ENCODE measurements around the gene MET.

The MET gene

DNA sequence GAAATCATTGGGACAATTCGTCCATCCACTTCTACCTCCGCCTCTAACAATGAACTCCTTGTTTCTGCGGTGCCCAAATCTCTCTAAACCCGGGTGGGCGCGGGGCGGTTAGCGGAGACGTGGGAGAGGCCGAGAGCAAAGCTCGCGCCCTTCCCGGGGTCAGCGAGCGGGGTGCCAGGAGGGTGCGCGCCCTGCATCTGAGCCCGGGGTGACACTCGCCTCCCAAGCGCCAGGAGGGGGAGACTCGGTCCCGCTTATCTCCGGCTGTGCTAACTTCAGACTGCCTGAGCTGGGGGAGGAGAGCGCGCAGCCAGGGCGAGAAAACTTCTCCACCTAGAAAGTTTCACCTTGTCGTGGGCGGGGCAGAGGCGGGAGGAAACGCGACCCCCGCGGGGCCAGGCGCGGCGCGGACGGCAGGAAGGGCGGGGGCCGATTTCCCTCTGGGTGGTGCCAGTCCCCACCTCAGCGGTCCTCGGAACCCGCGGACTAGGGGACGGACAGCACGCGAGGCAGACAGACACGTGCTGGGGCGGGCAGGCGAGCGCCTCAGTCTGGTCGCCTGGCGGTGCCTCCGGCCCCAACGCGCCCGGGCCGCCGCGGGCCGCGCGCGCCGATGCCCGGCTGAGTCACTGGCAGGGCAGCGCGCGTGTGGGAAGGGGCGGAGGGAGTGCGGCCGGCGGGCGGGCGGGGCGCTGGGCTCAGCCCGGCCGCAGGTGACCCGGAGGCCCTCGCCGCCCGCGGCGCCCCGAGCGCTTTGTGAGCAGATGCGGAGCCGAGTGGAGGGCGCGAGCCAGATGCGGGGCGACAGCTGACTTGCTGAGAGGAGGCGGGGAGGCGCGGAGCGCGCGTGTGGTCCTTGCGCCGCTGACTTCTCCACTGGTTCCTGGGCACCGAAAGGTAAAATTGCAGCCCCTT is at the start of gene MET:
Gene MET (plus strand): TSS at position 516 of the 915 bp plus-strand sequence. CDS start 26,889 bp downstream, outside the sequence.
- TF ChIP-seq, protein P1, sequence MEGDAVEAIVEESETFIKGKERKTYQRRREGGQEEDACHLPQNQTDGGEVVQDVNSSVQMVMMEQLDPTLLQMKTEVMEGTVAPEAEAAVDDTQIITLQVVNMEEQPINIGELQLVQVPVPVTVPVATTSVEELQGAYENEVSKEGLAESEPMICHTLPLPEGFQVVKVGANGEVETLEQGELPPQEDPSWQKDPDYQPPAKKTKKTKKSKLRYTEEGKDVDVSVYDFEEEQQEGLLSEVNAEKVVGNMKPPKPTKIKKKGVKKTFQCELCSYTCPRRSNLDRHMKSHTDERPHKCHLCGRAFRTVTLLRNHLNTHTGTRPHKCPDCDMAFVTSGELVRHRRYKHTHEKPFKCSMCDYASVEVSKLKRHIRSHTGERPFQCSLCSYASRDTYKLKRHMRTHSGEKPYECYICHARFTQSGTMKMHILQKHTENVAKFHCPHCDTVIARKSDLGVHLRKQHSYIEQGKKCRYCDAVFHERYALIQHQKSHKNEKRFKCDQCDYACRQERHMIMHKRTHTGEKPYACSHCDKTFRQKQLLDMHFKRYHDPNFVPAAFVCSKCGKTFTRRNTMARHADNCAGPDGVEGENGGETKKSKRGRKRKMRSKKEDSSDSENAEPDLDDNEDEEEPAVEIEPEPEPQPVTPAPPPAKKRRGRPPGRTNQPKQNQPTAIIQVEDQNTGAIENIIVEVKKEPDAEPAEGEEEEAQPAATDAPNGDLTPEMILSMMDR (IDR thresholded peaks at IDR 0.05; ENCODE audit: insufficient read depth, low read depth, low read length, missing control alignments) = peak; percentile 59
- H3K4me3 ChIP-seq (ENCODE audit: low read depth, low read length) = peak within 1 kb of the TSS; percentile 52
- peak; percentile 78 for DNase-seq (ENCODE audit: low read depth)

DNA sequence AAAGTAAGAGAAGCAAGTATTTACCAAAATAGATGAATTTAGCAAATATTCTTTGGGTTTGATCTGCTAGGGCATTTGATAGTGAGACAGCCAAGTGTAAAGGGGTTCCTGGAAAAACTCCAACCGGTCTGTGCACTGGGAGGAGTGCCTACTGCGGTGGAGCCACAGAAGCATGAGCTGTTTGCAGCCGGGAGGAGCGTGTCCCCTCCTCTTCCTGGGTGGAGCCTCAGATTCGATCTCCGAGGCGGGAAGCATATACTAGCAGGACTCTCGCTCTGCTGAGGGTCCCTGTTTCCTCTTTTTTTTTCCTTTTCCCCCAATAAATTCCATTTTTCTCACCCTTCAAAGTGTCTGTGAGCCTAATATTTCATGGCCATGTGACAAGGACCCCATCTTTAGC is 45.1 kb upstream of the MET start:
- no peak for DNase-seq (ENCODE audit: low read depth)
- no peak overlapping the region for H3K4me3 ChIP-seq (ENCODE audit: low read depth, low read length)
- TF ChIP-seq, protein P1 (IDR thresholded peaks at IDR 0.05; ENCODE audit: insufficient read depth, low read depth, low read length, missing control alignments) = no peak

DNA sequence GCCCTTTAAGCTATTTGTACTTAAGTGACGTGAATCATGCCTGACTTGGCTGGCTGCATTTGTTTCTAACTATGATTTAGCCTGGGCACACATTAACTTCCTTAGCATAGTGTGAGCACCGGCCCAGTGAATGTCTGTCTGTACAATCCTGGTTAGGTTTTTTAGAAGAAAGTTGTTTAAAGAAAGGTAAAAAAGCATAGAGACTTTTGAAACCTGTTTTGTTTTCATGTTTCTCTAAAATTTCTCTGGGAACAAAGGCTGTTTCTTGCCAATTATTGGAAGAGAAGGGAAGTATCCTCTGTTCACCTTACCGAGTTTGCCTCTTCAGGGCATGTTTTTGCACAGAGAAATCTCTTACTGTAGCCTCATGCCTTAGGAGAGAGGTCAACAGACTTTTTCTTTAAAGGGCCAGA is 42.9 kb upstream of the MET start:
- no peak for DNase-seq (ENCODE audit: low read depth)
- TF ChIP-seq, protein P1 (IDR thresholded peaks at IDR 0.05; ENCODE audit: insufficient read depth, low read depth, low read length, missing control alignments) = no peak
- no peak overlapping the region for H3K4me3 ChIP-seq (ENCODE audit: low read depth, low read length)

DNA sequence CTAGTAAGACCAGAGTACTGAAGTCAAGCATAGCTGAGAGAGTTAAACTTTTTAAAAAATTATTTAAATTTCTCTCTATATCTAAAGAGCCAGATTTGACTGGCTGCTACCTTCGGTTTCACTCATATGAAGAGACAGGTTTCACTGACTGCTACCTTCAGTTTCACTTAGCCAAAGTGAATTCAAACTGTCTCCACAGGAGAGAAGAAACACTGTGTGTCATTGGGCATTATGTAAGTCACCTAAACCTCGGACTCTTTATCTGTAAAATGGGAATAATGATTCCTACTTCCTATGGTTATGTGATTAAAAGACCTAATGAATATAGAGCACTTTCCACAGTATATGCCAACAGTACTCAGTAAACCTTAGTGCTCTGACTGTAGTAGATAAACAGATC is 41.6 kb upstream of the MET start:
- TF ChIP-seq, protein P1 (IDR thresholded peaks at IDR 0.05; ENCODE audit: insufficient read depth, low read depth, low read length, missing control alignments) = no peak
- peak overlapping the region; percentile 44 for H3K4me3 ChIP-seq (ENCODE audit: low read depth, low read length)
- DNase-seq (ENCODE audit: low read depth) = peak; percentile 72

DNA sequence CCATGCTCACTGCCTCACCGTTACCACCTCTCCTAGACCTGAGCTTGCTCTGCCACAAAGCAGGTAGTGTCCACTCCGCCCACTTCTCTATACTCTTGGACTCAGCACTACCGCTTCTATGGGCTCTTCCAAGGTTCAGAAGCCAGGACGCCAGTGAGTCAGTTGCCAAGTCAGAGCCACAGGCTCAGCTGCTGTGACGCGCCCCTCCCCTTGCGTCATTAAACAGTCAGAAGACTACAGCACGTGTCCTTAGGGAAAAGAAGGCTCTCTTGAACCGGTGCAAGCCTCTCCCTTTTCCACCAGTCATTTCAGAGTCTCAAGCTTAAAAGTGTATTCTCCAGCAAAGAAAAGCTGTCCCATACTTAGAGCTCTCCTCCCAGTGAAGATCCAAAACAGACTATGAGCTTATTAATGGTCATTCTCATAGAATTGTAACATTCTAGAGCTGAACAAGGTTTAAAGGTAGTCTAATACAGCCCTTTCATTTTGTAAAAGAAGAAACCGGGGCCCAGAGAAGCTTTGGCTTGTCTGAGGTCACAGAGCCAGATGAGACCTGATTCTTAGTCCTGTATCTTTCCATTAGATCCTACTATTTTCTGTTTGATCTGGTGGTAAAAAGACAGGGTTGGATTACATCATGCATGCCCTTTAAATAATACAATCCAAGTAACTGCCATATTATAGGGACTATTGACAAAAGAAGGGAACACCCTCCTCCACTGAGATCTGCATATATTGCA is 40.9 kb upstream of the MET start:
- TF ChIP-seq, protein P1 (IDR thresholded peaks at IDR 0.05; ENCODE audit: insufficient read depth, low read depth, low read length, missing control alignments) = no peak
- peak overlapping the region; percentile 44 for H3K4me3 ChIP-seq (ENCODE audit: low read depth, low read length)
- DNase-seq (ENCODE audit: low read depth) = peak; percentile 67

DNA sequence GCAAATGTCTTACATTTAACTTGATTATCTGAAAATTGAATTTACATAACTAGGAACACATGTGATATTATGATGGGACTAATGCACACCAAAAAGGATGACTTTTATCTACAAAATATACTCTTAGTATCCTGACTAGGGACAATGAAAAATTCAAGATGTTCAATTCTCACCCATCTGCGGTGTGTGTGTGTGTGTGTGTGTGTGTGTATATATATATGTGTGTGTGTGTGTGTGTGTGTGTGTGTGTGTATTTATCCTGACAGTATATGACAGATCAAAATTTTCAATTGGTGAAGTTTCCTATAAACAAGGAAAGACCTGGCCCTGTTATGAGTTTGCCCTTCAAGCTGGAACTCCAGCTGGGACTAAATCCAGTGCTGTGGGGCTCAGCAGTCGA is 40.3 kb upstream of the MET start:
- H3K4me3 ChIP-seq (ENCODE audit: low read depth, low read length) = no peak overlapping the region
- DNase-seq (ENCODE audit: low read depth) = no peak
- TF ChIP-seq, protein P1 (IDR thresholded peaks at IDR 0.05; ENCODE audit: insufficient read depth, low read depth, low read length, missing control alignments) = no peak
